ENCODE measurements around the gene PPP2CA.

DNA sequence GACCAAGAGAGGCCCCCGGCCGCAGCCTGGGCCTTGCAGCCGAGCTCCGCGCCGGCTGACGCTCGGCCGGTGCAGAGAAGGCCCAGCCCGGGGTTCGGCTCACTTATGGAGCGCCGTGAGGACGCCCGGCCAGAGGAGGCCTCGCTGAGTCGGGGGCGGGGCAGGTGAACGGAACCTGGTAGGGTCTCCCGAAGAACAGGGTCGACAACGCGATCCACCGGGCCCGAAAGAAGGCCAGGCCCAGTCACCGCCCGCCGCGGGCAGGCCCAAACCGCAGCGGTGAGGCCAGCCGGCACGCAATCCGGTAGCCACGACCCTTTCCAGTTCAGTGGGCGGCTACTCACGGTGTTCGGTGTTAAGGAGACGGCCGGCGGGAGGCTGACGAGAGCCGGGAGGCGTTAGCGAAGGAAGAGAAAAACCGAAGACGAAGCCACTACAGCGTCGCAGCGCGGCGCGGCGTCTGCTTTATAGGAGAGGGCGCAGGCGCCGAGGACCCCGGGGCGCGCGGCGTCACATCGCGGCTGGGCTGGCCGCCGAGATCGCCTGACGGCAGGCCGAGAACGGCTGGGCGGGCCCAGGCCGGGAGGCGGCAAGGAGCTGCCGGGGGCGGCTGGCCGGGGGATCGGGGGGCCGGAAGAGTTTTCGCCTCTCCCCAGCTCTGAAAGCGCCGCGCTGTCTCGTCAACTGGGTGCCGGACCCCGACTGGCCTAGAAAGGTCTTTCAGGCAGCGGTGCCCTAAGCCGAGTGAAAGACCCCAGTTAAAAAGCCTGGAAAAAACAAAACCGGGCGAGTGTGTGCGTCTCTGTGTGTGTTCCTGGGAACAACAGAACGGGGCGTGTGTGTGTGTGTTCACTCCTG is 49.1 kb downstream of the PPP2CA start, which contains the start of gene SKP1:
- peak; percentile 98 for TF ChIP-seq POLR2A (IDR thresholded peaks at IDR 0.05; ENCODE audit: low read length)
- TF ChIP-seq GATA1 (IDR thresholded peaks at IDR 0.05; ENCODE audit: low read depth, low read length), result no peak
